GM18502 (cell line): ENCODE results near the gene FBN3.
"Not testable (repeated sequence)": the region's sequence is repeated elsewhere in the genome, so short reads cannot be mapped to it uniquely, and the experiment has no call there.

Experiments used
- ATAC-seq: cut with Tn5 transposase; IDR thresholded peaks from one replicate; pipeline ENCODE4 v1.9.1; 2021; ENCODE audit warnings: mild to moderate bottlenecking; ENCODE audit not compliant: unreplicated experiment, poor library complexity

Gene FBN3

DNA sequence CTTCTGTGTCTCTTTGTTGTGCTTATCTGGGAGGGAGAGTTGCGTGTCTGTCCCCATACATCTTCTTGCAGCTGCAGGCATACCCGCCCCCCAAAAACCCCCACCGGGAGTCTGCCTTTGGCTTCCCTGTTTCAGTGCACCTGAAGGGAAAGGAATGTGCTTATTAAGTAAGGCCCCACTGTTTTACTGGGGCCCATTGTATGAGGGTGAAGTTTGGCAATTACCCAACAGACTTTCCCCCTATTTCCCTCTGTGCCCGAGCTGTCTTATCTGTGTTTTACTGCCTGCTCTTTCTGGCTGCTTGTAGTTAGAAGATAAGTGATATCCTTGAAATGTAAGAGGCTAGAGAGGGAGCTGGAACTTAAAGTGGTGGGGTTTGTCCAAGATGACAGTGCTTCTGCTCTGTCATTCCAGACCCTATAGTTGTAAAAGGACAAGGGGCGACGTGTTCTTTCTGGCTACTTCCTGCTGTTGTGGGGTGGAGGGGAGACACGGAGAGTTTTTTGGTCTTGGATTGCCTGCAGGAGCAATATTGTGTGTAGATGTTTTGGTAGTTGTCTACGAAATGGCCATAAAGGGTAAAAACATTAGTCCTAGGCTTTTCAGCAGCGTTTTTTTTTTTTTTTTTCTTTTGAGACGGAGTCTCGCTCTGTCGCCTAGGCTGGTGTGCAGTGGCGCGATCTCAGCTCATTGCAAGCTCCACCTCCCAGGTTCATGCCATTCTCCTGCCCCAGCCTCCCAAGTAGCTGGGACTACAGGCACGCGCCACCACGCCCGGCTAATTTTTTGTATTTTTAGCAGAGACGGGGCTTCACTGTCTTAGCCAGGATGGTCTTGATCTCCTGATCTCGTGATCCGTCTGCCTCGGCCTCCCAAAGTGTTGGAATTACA, 115.9 kb downstream of the FBN3 start:
- ATAC-seq = not testable (repeated sequence)

DNA sequence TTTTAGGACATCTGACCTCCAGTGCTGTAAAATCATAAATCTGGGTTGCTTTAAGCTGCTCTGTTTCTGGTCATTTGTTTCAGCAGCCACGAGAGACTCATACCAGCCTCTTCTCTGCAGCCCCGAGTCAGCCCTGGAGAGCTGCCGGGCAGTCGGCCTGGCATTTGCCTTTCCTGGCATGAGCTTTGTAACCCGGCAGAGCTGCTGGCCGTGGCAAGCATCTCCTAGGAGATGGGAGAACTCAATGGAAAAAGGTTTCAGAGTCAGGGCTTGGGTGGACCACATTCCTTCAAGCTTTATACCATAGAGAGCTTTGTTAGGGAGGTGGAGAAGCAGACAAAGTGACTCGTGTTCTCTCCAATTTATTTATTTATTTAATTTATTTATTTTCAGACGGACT, 118.4 kb downstream of the FBN3 start:
- ATAC-seq = no peak

DNA sequence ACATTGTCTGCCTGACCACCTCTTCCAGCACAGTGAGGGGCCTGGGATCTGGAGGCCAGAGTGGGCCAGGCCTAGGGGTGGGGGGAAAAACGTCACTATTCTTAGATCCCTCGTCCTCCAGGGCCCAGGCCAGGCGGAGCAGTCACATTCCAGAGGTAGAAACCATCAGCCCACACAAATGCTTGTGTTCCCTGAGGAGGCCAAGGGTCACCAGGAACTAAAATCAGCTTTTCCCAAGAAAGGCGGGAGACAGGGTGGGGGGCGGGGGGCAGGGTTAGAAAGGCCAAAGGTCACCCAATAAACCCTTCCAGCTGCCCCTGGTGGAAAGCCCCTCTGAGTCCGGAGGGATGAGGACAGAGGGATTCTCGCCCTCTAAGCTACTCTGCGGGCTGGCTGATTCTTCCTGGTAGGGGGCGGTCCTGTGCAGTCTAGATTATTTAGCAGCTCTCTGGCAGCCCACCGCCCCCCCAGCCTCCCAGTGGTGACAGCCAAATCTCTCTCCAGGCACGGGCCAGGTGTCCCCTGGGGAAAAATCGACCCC, 120.4 kb downstream of the FBN3 start:
- no peak for ATAC-seq

DNA sequence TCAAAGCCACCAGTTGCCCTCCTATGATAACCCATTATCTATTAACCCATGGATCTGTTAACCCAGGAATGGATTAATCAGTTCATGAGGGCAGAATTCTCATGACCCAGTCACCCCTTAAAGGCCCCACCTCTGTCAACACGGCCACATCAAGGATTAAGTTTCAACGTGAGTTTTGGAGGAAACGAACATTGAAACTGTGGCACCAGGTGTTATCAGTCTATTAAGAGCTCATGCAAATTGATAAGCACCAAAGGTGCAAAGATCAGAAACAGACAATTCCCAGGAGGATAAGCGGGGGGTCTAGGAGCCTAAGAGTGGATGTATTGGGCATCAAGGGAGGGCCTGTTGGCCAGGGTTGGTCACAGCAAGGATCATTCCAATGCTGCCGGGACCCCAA, 124.1 kb downstream of the FBN3 start:
- no peak for ATAC-seq

DNA sequence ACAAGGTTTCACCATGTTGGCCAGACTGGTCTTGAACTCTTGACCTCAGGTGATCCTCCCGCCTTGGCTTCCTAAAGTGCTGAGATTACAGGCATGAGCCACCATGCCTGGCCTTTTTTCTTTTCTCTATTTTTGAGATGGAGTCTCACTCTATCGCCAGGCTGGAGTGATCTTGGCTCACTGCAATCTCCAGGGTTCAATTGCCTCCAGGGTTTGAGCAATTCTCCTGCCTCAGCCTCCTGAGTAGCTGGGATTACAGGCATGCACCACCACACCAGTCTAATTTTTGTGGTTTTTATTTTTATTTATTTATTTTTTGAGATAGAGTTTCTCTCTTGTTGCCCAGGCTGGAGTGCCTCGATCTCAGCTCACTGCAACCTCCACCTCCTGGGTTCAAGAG, 125.1 kb downstream of the FBN3 start:
- not testable (repeated sequence) for ATAC-seq

DNA sequence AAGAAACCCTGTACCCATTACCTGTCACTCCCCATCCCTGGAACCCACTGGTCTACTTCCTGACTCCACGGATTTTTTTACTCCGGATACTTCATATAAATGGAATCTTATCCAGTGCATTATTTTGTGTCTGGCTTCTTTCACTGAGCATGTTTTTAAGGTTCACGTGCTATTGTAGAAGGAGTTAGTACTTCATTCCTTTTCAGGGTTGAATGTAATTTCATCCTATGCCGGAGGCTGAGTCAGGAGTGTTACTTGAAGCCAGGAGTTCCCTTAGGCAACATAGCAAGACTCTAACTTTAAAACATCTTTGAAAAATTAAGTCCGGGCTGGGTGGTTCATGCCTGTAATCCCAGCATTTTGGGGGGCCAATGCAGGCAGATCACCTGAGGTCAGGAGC, 126.0 kb downstream of the FBN3 start:
- ATAC-seq = no peak

DNA sequence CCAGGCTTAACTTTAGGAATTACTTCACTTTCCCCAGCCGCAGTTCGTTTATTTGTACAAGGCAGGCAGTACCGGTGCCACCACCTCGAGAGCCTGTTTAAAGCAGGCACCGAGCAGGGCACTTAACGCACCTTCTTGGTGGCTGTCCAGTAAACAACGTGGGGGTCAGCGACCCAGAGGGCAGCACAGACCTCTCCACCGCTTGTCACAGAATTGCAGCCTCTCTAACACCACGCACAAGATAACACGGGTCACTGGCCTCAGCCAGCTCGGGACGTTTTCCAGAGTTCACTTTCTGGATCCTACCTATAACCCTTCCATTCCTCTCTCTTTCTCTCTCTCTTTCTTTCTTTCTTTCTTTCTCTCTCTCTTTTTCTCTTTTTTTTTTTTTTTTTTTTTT, 127.1 kb downstream of the FBN3 start:
- ATAC-seq = no peak

DNA sequence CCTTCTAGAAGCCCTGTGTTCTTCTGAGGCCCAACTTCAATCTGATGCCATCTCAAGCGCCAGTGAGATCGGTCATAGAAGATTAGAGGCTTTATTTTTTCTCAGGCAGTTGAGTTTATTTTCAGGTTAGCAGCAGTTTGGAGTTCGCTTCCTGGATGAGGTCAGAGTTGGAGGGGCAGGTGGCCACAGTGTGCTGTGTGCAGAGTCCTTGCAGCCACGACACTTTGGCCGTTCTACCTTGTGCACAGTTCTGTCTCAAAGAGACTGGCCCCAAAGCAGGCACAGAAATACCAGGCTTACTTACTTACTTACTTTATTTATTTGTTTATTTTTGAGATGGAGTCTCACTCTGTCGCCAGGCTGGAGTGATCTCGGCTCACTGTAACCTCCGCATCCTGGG, 128.0 kb downstream of the FBN3 start:
- no peak for ATAC-seq

DNA sequence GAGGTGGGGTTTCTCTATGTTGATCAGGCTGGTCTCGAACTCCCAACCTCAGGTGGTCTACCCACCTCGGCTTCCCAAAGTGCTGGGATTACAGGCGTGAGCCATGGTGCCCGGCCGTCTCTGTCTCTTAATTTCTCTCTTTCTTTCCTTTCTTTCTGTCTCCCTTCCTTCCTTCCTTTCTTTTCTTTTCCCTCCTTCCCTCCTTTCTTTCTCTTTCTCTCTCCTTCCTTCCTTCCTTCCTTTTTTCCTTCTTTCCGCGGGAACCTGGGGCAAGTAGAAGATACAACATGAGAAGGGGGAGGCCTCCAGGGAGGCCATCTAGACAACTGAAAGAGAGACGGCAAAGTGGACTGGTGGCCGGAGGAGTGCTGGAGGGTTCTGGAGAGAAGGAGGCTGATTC, 128.7 kb downstream of the FBN3 start:
- ATAC-seq = no peak

DNA sequence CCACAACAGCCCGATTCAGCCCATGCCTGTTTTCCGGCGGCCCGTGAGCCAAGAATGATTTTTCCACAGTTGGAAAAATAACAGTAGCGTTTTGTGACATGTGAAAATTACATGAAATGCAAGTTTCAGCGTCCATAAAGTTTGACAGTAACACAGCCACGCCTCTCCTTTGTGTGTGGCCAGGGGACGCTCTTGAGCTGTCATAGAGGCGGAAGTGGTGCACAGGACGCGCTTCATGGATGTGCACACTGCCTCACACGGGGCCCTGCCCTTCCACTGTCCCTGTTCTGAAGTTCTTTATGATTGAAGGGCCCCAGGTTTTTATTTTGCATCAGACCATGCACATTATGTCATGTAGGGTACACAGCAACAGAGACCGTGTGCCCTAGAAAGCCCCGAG, 131.6 kb downstream of the FBN3 start:
- no peak for ATAC-seq
